IMR-90 (cell line): ENCODE results near the gene PRKN. TPM values are rescaled to one million over a fixed set of nuclear protein-coding genes. Genes with fewer than 3 reads are reported as not detected.

ENCODE experiments used
- ATAC-seq: fragments of 200-7000 bp; cut with Tn5 transposase; 2 replicates; pipeline ENCODE4 v1.9.1; 2020; ENCODE audit warnings: low read depth, mild to moderate bottlenecking, moderate library complexity
- BruUV-seq: library from RNA; stranded (reverse); fragments of 400-500 nt; replicated peaks from 2 replicates; lab custom pipeline; 2021; lab: Mats Ljungman, UMichigan
- CTCF ChIA-PET: fragments of 300-600 bp; formaldehyde crosslinking; extraction: SDS; loops from one replicate; lab custom pipeline; 2021; ENCODE audit warnings: antibody characterized with exemption; lab: Yijun Ruan, JAX
- POLR2A ChIA-PET: fragments of 300-600 bp; sonication (Branson Sonifier 250); formaldehyde crosslinking; loops from one replicate; lab custom pipeline; 2022; ENCODE audit warnings: antibody characterized with exemption; ENCODE audit not compliant: unreplicated experiment; lab: Charles Lee
- DNase-seq: peaks from one replicate; pipeline ENCODE4 v3.0.0; 2013
- H2AFZ ChIP-seq: replicated peaks from 2 replicates; pipeline ENCODE3; 2013; ENCODE audit warnings: low read length, mild to moderate bottlenecking; ENCODE audit not compliant: poor library complexity
- H2AK5ac ChIP-seq: 2 replicates; pipeline ENCODE4 v1.6.1; 2013; ENCODE audit warnings: low read depth, low read length, inconsistent platforms
- H2AK9ac ChIP-seq: replicated peaks from 2 replicates; pipeline ENCODE3; 2013; ENCODE audit warnings: mild to moderate bottlenecking, low read depth, low read length, moderate library complexity; ENCODE audit not compliant: poor library complexity
- H2BK120ac ChIP-seq: 2 replicates; pipeline ENCODE4 v1.6.1; 2013; ENCODE audit warnings: low read depth, low read length, inconsistent platforms
- H2BK15ac ChIP-seq: 3 replicates; pipeline ENCODE4 v1.6.1; 2013; ENCODE audit warnings: low read depth, low read length, inconsistent platforms
- H2BK20ac ChIP-seq: 2 replicates; pipeline ENCODE4 v1.6.1; 2013; ENCODE audit warnings: low read depth, mild to moderate bottlenecking, inconsistent platforms, low read length, moderate library complexity
- H2BK5ac ChIP-seq: 2 replicates; pipeline ENCODE4 v1.6.1; 2013; ENCODE audit warnings: mild to moderate bottlenecking, low read depth, low read length, inconsistent platforms; ENCODE audit not compliant: poor library complexity, severe bottlenecking
- H3K14ac ChIP-seq: replicated peaks from 2 replicates; pipeline ENCODE4 v1.6.1; 2013; ENCODE audit warnings: low read depth, low read length, inconsistent platforms
- H3K18ac ChIP-seq: 2 replicates; pipeline ENCODE4 v1.6.1; 2013; ENCODE audit warnings: low read depth, low read length, control low read depth
- H3K23ac ChIP-seq: 2 replicates; pipeline ENCODE4 v1.6.1; 2013; ENCODE audit warnings: low read depth, low read length, inconsistent platforms
- H3K27ac ChIP-seq: 2 replicates; pipeline ENCODE4 v1.5.1; 2013; ENCODE audit warnings: mild to moderate bottlenecking, control low read depth, low read length; ENCODE audit not compliant: insufficient read depth
- H3K27me3 ChIP-seq: 2 replicates; pipeline ENCODE4 v1.6.1; 2013; ENCODE audit warnings: low read length; ENCODE audit not compliant: control insufficient read depth, insufficient read depth
- H3K36me3 ChIP-seq: 2 replicates; pipeline ENCODE4 v1.6.1; 2013; ENCODE audit warnings: low read length, mixed read lengths; ENCODE audit not compliant: control insufficient read depth, insufficient read depth
- H3K4ac ChIP-seq: 2 replicates; pipeline ENCODE4 v1.6.1; 2013; ENCODE audit warnings: low read depth, low read length, inconsistent platforms
- H3K4me1 ChIP-seq: 2 replicates; pipeline ENCODE4 v1.6.1; 2013; ENCODE audit warnings: low read length, mixed read lengths; ENCODE audit not compliant: control insufficient read depth, insufficient read depth
- H3K4me2 ChIP-seq: 2 replicates; pipeline ENCODE4 v1.6.1; 2013; ENCODE audit warnings: low read depth, mild to moderate bottlenecking, control low read depth, low read length, moderate library complexity
- H3K4me3 ChIP-seq: 2 replicates; pipeline ENCODE4 v1.5.1; 2013; ENCODE audit warnings: low read depth, mild to moderate bottlenecking, control low read depth, low read length, moderate library complexity; ENCODE audit not compliant: insufficient read depth
- H3K56ac ChIP-seq: 2 replicates; pipeline ENCODE4 v1.6.1; 2013; ENCODE audit warnings: low read length, inconsistent platforms; ENCODE audit not compliant: insufficient read depth; ENCODE audit errors: extremely low read depth
- H3K79me1 ChIP-seq, 2 experiments: 2 replicates each; pipeline ENCODE4 v1.6.1; 2013; ENCODE audit warnings: low read length in 2 of 2, inconsistent platforms in 1 of 2, low read depth in 1 of 2
- H3K9ac ChIP-seq: 2 replicates; pipeline ENCODE4 v1.6.1; 2013; ENCODE audit warnings: low read depth, low read length, control low read depth
- H3K9me1 ChIP-seq: 2 replicates; pipeline ENCODE4 v1.6.1; 2013; ENCODE audit warnings: low read length, inconsistent platforms; ENCODE audit not compliant: insufficient read depth
- H3K9me3 ChIP-seq: 2 replicates; pipeline ENCODE4 v1.6.1; 2013; ENCODE audit warnings: low read length; ENCODE audit not compliant: control insufficient read depth, insufficient read depth
- H4K20me1 ChIP-seq: 2 replicates; pipeline ENCODE4 v1.6.1; 2013; ENCODE audit warnings: low read length, inconsistent platforms; ENCODE audit not compliant: insufficient read depth
- H4K5ac ChIP-seq: 2 replicates; pipeline ENCODE4 v1.6.1; 2013; ENCODE audit warnings: mild to moderate bottlenecking, low read depth, low read length, control low read depth
- H4K8ac ChIP-seq, 2 experiments: 2 replicates each; pipeline ENCODE4 v1.6.1; 2013; ENCODE audit warnings: low read depth in 2 of 2, low read length in 2 of 2, control low read depth in 1 of 2, inconsistent platforms in 1 of 2
- H4K91ac ChIP-seq: 2 replicates; pipeline ENCODE4 v1.6.1; 2013; ENCODE audit warnings: low read depth, low read length, inconsistent platforms; ENCODE audit not compliant: insufficient read depth
- BHLHE40 ChIP-seq: fragments of 150-350 bp; IDR thresholded peaks from 2 replicates; pipeline ENCODE4 v1.6.1; 2016; ENCODE audit warnings: mild to moderate bottlenecking, low read depth, low read length
- CEBPB ChIP-seq: IDR thresholded peaks from 2 replicates; pipeline ENCODE4 v1.6.1; 2012; ENCODE audit warnings: low read depth, low read length, improper control_type of control experiment
- CHD1 ChIP-seq: IDR thresholded peaks from 2 replicates; pipeline ENCODE4 v1.6.1; 2012; ENCODE audit warnings: low read depth, low read length, improper control_type of control experiment
- CTCF ChIP-seq: conservative IDR thresholded peaks from 2 replicates; pipeline ENCODE4 v1.5.1; 2012; ENCODE audit warnings: mild to moderate bottlenecking, low read depth, low read length, improper control_type of control experiment
- ELK1 ChIP-seq: fragments of 150-350 bp; IDR thresholded peaks from 2 replicates; pipeline ENCODE4 v1.6.1; 2016; ENCODE audit warnings: low read depth, mild to moderate bottlenecking, low read length, moderate library complexity, borderline replicate concordance
- FOS ChIP-seq: fragments of 150-350 bp; IDR thresholded peaks from 2 replicates; pipeline ENCODE4 v1.6.1; 2016; ENCODE audit warnings: low read depth, low read length
- MXI1 ChIP-seq: IDR thresholded peaks from 2 replicates; pipeline ENCODE4 v1.6.1; 2012; ENCODE audit warnings: low read depth, mild to moderate bottlenecking, low read length, moderate library complexity, borderline replicate concordance
- RAD21 ChIP-seq: IDR thresholded peaks from 2 replicates; pipeline ENCODE4 v1.6.1; 2012; ENCODE audit warnings: low read length, improper control_type of control experiment
- SMC3 ChIP-seq: fragments of 150-350 bp; IDR thresholded peaks from 2 replicates; pipeline ENCODE4 v1.6.1; 2016; ENCODE audit warnings: low read depth, mild to moderate bottlenecking, antibody characterized with exemption, low read length, moderate library complexity
- USF2 ChIP-seq: fragments of 150-350 bp; IDR thresholded peaks from 2 replicates; pipeline ENCODE4 v1.6.1; 2017; ENCODE audit warnings: mild to moderate bottlenecking, antibody characterized with exemption, low read length, low read depth
- WGBS, 2 experiments: methylation state at CpG; one replicate each; pipeline versions ENCODE4 v1.1.5 to v1.1.7; 2013; ENCODE audit warnings: missing lambda C conversion rate in 2 of 2; ENCODE audit not compliant: insufficient read length in 1 of 2; ENCODE audit errors: extremely low coverage in 2 of 2; 5-methylcytosine and 5-hydroxymethylcytosine counted together
- dilution Hi-C: fragments of 300-500 bp; cut with HindIII; formaldehyde crosslinking; loops from one replicate; pipeline ENCODE4 v1.14.3; 2018; ENCODE audit warnings: low sequenced_read_pairs; ENCODE audit not compliant: unreplicated experiment
- in situ Hi-C: fragments of 300-500 bp; cut with MboI; formaldehyde crosslinking; loops from 3 replicates; pipeline ENCODE4 v1.14.3; 2019; ENCODE audit warnings: low sequenced_read_pairs, inconsistent platforms, mixed read lengths
- intact Hi-C: fragments of 100-400 bp; cut with micrococcal nuclease; formaldehyde crosslinking; loops from 2 replicates; pipeline ENCODE4 v1.10.0; 2022
- polyA plus RNA-seq, 3 experiments: library from polyadenylated mRNA; depleted of rRNA; stranded (reverse); fragments of >200 nt; gene quantifications; 2 replicates each; pipeline ENCODE4 v1.2.3, GENCODE V29; 2012; ENCODE audit warnings: low replicate concordance in 1 of 3
- total RNA-seq: library from RNA; depleted of rRNA; stranded (reverse); fragments of >200 nt; gene quantifications from 2 replicates; pipeline ENCODE4 v1.2.3, GENCODE V29; 2012

Gene PRKN
- total and polyA plus RNA-seq, 2 of the 4 experiments (the other 2 are of a cell fraction) = 0.15 to 0.18 TPM

- Histone ChIP-seq H3K14ac (no peak overlapping the region), H3K18ac (no peak overlapping the region), H2BK5ac (no peak overlapping the region), H2BK15ac (no peak overlapping the region), H2AFZ (no peak overlapping the region), H3K9ac (no peak overlapping the region), H3K27ac (no peak overlapping the region), H4K20me1 (no peaks in the 10 kb centered on the region), H2BK120ac (no peak overlapping the region), H4K91ac (no peak overlapping the region), H3K27me3 (no peaks in the 10 kb centered on the region), H2AK5ac (no peak overlapping the region), H3K56ac (no peak overlapping the region), H3K36me3 (no peaks in the 10 kb centered on the region), H3K4me3 (no peak overlapping the region), H3K9me3 (peaks cover 15% of the 10 kb centered on the region), H2AK9ac (no peak overlapping the region), H3K4me2 (no peak overlapping the region), H3K9me1 (no peaks in the 10 kb centered on the region), H2BK20ac (no peak overlapping the region), H3K79me1 (no peaks in the 10 kb centered on the region), H3K23ac (no peak overlapping the region), H3K4me1 (no peaks in the 10 kb centered on the region), H4K8ac (no peak overlapping the region), H3K4ac (no peak overlapping the region), H4K5ac (no peak overlapping the region)
- BruUV-seq = no TSS peak
- DNase-seq = no peak
- dilution Hi-C loops (no loop called here), in situ Hi-C loops (no loop called here), intact Hi-C loops (no loop called here)
- CTCF ChIA-PET = interaction anchor here (1.3 kb wide), 1 partner anchor 16 kb away, joined by 3 read pairs; no protein-coding TSS in a partner anchor
- no CpG with 5 or more reads among the region's 6 CpGs for WGBS, 2 experiments
- TF ChIP-seq CTCF (no peak), ELK1 (no peak), BHLHE40 (no peak), RAD21 (no peak), FOS (no peak), SMC3 (no peak), CEBPB (no peak), CHD1 (no peak), USF2 (no peak), MXI1 (no peak)
- POLR2A ChIA-PET = no interaction called here
- ATAC-seq = no peak
Observed at GRCh38 chr6:162543221-162543620, 184.3 kb downstream of the PRKN start.
